ENCODE results near the gene ARL5A.

DNA sequence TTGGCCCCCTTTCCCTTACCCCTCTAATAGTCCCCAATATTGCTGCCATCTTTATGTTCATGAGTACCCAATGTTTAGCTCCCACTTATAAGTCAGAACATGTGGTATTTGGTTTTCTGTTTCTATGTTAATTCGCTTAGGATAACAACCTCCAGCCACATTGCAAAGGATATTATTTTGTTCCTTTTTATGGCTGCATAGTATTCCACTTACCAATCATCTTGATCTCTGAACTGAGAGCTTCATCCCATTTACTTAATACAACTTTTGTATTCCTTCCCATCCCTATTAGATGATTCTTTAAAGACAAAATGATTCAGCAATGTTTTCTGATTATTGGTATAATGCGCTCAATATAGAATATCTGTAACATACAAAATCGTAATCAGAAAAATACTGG lies 36.7 kb downstream of the ARL5A start:
- TF ChIP-seq, protein P1, sequence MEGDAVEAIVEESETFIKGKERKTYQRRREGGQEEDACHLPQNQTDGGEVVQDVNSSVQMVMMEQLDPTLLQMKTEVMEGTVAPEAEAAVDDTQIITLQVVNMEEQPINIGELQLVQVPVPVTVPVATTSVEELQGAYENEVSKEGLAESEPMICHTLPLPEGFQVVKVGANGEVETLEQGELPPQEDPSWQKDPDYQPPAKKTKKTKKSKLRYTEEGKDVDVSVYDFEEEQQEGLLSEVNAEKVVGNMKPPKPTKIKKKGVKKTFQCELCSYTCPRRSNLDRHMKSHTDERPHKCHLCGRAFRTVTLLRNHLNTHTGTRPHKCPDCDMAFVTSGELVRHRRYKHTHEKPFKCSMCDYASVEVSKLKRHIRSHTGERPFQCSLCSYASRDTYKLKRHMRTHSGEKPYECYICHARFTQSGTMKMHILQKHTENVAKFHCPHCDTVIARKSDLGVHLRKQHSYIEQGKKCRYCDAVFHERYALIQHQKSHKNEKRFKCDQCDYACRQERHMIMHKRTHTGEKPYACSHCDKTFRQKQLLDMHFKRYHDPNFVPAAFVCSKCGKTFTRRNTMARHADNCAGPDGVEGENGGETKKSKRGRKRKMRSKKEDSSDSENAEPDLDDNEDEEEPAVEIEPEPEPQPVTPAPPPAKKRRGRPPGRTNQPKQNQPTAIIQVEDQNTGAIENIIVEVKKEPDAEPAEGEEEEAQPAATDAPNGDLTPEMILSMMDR (IDR thresholded peaks at IDR 0.05): no peak
- TF ChIP-seq ZFX (IDR thresholded peaks at IDR 0.05; ENCODE audit: borderline replicate concordance): no peak

Data from 22Rv1 (cell line).